GM21576 (cell line): Measurements from ENCODE around the gene NEDD9.

ENCODE experiments used
- ATAC-seq: cut with Tn5 transposase; IDR thresholded peaks from one replicate; pipeline ENCODE4 v1.9.1; 2021; ENCODE audit warnings: mild to moderate bottlenecking, moderate library complexity; ENCODE audit not compliant: unreplicated experiment

NEDD9 gene

GRCh38 chr6:11235062-11235461 lies 2.6 kb upstream of the NEDD9 start:
- ATAC-seq: no peak

- no peak for ATAC-seq
These were observed 1.5 kb upstream of the NEDD9 start for GRCh38 chr6:11233673-11234573.

- ATAC-seq: no peak
These were observed 530 bp upstream of the NEDD9 start for GRCh38 chr6:11232770-11233626.

GRCh38 chr6:11231564-11232192 lies 790 bp downstream of the NEDD9 start:
- ATAC-seq: no peak

GRCh38 chr6:11231108-11231463 lies 1.4 kb downstream of the NEDD9 start:
- no peak for ATAC-seq

GRCh38 chr6:11230158-11231107 lies 2.0 kb downstream of the NEDD9 start:
- no peak for ATAC-seq

- no peak for ATAC-seq
These were observed 2.8 kb downstream of the NEDD9 start for GRCh38 chr6:11229655-11230046.

GRCh38 chr6:11228935-11229654 lies 3.4 kb downstream of the NEDD9 start:
- no peak for ATAC-seq

- no peak for ATAC-seq
These were observed 4.8 kb downstream of the NEDD9 start for GRCh38 chr6:11227698-11228097.

GRCh38 chr6:11226005-11226404 lies 6.5 kb downstream of the NEDD9 start:
- no peak for ATAC-seq

- no peak for ATAC-seq
These were observed 7.5 kb downstream of the NEDD9 start for GRCh38 chr6:11224966-11225463.

GRCh38 chr6:11224252-11224965 lies 8.1 kb downstream of the NEDD9 start:
- ATAC-seq: peak; percentile 67

GRCh38 chr6:11223286-11223864 lies 9.1 kb downstream of the NEDD9 start:
- ATAC-seq: no peak

GRCh38 chr6:11222385-11223277 lies 9.8 kb downstream of the NEDD9 start:
- no peak for ATAC-seq

- ATAC-seq: no peak
These were observed 10.7 kb downstream of the NEDD9 start for GRCh38 chr6:11221623-11222384.

GRCh38 chr6:11219400-11219834 lies 13.1 kb downstream of the NEDD9 start:
- no peak for ATAC-seq
